GM06990 (cell line): ENCODE results near the gene PHPT1.

Experiments
- DNase-seq: peaks from one replicate; pipeline ENCODE4 v3.0.0-alpha.2; 2011; ENCODE audit not compliant: insufficient read length; ENCODE audit errors: extremely low read depth
- H3K27me3 ChIP-seq: replicated peaks from 2 replicates; pipeline ENCODE4 v1.6.0; 2011; ENCODE audit warnings: low read length; ENCODE audit not compliant: control insufficient read depth, insufficient read depth
- H3K36me3 ChIP-seq: 2 replicates; pipeline ENCODE4 v1.5.1; 2011; ENCODE audit warnings: low read length; ENCODE audit not compliant: control insufficient read depth, insufficient read depth
- H3K4me3 ChIP-seq: replicated peaks from 2 replicates; pipeline ENCODE4 v1.5.1; 2011; ENCODE audit warnings: low read depth, mild to moderate bottlenecking, control low read depth, low read length
- TF ChIP-seq, protein P1 (sequence below): IDR thresholded peaks from 2 replicates; pipeline ENCODE4 v1.5.1; 2011; ENCODE audit warnings: low read length, control low read depth, mild to moderate bottlenecking, inconsistent platforms; ENCODE audit not compliant: insufficient read depth, poor library complexity, severe bottlenecking

The PHPT1 gene

DNA sequence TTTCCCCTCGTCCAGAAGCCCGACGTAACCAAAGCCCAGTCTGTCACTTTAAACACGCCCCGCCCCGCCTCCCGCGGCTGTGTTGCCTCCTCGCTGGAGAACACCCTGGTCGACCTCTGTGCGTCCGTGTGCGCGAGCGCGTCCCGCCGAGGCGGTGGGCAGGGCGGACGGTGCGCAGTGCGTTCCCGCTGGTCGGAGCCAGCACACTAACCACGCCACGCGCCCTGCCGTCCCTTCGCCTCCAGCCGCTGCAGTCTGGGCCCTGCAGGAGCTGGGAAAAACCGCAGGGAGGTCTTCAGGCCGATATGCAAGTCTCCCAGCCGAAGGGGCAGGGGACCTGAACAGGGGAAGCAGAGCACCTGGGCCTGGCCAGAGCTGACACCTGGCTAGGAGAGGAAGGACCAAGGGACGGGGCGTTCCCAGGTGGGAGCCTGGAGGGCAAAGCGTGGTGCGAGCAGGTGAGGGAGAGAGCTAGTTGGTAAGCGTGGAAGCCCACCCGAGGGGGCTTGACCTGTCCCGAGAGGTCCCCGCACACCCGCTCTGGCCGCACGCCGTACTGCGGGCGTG is 1.3 kb upstream of the PHPT1 start:
- TF ChIP-seq, protein P1, sequence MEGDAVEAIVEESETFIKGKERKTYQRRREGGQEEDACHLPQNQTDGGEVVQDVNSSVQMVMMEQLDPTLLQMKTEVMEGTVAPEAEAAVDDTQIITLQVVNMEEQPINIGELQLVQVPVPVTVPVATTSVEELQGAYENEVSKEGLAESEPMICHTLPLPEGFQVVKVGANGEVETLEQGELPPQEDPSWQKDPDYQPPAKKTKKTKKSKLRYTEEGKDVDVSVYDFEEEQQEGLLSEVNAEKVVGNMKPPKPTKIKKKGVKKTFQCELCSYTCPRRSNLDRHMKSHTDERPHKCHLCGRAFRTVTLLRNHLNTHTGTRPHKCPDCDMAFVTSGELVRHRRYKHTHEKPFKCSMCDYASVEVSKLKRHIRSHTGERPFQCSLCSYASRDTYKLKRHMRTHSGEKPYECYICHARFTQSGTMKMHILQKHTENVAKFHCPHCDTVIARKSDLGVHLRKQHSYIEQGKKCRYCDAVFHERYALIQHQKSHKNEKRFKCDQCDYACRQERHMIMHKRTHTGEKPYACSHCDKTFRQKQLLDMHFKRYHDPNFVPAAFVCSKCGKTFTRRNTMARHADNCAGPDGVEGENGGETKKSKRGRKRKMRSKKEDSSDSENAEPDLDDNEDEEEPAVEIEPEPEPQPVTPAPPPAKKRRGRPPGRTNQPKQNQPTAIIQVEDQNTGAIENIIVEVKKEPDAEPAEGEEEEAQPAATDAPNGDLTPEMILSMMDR = no peak
- peak; percentile 86 for DNase-seq
- Histone ChIP-seq H3K4me3 (peak overlapping the region; percentile 87), H3K36me3 (peaks cover 17% of the 10 kb centered on the region), H3K27me3 (no peaks in the 10 kb centered on the region)

GRCh38 chr9:136848393-136849037 is 694 bp upstream of the PHPT1 start:
- Histone ChIP-seq H3K27me3 (no peaks in the 10 kb centered on the region), H3K4me3 (peak overlapping the region; percentile 87), H3K36me3 (peaks cover 19% of the 10 kb centered on the region)
- TF ChIP-seq, protein P1 = no peak
- DNase-seq = no peak

DNA sequence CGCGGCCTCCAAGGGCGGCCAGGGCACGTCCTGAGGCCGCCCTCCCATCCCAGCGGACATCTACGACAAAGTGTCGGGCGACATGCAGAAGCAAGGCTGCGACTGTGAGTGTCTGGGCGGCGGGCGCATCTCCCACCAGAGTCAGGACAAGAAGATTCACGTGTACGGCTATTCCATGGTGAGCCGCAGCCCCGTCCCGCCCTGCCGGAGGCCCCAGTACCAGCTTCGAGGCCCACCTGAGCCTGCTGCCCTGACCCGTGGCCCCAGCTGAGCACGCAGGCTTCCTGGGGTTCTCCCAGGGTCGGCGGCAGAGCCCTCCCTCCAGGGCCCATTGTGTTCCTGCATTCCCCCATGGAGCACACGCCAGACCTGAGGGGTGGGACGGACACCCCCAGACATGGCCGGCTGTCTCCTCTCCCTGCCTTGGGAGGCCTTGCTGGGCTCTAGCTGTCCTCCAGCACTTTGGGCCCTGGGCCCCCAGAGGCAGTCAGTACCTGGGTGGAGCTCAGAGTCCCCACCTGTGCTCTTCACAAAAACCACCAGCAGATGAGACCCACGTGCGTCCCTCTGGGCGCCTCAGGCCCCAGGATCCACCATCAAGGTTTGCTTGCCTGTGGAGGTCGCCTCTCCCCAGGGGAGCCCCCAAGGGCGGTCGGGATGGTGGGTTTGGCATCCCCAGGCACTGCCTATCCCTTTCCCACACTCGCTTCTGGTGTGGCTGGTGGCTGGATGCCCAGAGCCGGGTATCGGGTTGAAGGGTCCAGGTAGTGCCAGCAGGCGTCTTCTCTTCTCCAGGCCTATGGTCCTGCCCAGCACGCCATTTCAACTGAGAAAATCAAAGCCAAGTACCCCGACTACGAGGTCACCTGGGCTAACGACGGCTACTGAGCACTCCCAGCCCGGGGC is 1.0 kb downstream of the PHPT1 start:
- TF ChIP-seq, protein P1 = no peak
- Histone ChIP-seq H3K27me3 (no peaks in the 10 kb centered on the region), H3K4me3 (peak overlapping the region; percentile 87), H3K36me3 (peaks cover 19% of the 10 kb centered on the region)
- DNase-seq = no peak

DNA sequence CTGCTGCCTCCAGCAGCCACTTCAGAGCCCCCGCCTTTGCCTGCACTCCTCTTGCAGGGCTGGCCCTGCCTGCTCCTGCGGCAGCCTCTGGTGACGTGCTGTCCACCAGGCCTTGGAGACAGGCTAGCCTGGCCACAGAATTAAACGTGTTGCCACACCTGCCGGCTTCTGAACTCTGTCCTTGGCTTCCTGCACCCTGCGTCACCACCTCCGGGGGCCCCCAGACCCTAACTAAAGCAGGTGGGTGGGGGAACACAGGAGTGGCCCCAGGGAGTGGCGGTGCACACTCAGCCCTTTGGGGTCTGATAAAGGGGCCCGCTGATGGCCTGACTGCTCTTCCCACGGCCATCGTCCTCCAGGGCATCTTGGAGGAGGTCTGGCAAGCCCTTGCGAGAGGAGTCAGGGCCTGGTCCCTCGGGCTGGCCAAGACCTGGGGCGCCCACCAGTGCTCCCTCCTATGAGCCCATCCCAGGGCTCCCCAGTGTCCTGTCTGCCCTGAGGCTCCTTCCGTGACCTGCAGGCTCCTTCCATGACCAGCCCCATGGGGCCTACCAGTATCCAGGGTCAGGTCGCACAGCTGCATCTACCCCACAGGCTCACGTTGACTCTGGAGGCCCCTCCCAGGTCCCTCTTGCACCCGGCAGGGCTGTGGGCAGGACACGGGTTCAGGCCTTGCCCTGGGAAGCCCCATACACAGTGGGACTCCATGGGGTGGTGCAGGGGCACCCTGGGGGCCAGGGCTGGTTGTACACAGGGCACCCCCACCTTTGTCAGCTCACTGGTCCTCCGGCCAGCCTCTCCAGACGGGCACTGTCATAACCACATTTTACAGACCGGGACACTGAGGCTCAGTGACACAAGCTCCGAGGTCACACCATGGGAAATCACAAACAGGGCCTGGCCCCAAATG is 1.9 kb downstream of the PHPT1 start:
- Histone ChIP-seq H3K36me3 (peaks cover 19% of the 10 kb centered on the region), H3K4me3 (no peak overlapping the region), H3K27me3 (no peaks in the 10 kb centered on the region)
- TF ChIP-seq, protein P1 = no peak
- DNase-seq = peak; percentile 13

- TF ChIP-seq, protein P1 = no peak
- H3K4me3 ChIP-seq = no peak within 1 kb of the TSS
- peaks cover 19% of the 10 kb centered on the region for H3K36me3 ChIP-seq
- H3K27me3 ChIP-seq = no peaks in the 10 kb centered on the region
- peak; percentile 13 for DNase-seq
Observed at GRCh38 chr9:136851941-136852663, 2.9 kb downstream of the PHPT1 start, which contains the start of gene MAMDC4. MAMDC4 (plus strand) TSS chr9:136852346; CDS start chr9:136852417, 71 bp downstream.
